IPS-15b (cell line): ENCODE data around the gene BCL3.
A peak's percentile ranks its signal among the peaks of the same experiment; 100 is the strongest.
"Not testable (repeated sequence)": the region's sequence is repeated elsewhere in the genome, so short reads cannot be mapped to it uniquely, and the experiment has no call there.

Experiments used
- H3K27me3 ChIP-seq: one replicate; pipeline ENCODE4 v1.6.1; 2013; ENCODE audit warnings: low read length; ENCODE audit not compliant: control insufficient read depth, insufficient read depth
- H3K36me3 ChIP-seq: one replicate; pipeline ENCODE4 v1.6.1; 2013; ENCODE audit warnings: low read length; ENCODE audit not compliant: control insufficient read depth, insufficient read depth
- H3K4me1 ChIP-seq: one replicate; pipeline ENCODE4 v1.6.1; 2013; ENCODE audit warnings: mild to moderate bottlenecking, low read length; ENCODE audit not compliant: control insufficient read depth, insufficient read depth
- H3K4me3 ChIP-seq: one replicate; pipeline ENCODE4 v1.5.1; 2013; ENCODE audit warnings: low read depth, low read length
- H3K9ac ChIP-seq: one replicate; pipeline ENCODE4 v1.6.1; 2013; ENCODE audit warnings: low read depth, mild to moderate bottlenecking, low read length
- H3K9me3 ChIP-seq: one replicate; pipeline ENCODE4 v1.6.1; 2013; ENCODE audit warnings: mild to moderate bottlenecking, low read length; ENCODE audit not compliant: control insufficient read depth, insufficient read depth

BCL3 gene

GRCh38 chr19:44709434-44710266, 38.9 kb upstream of the BCL3 start:
- not testable (repeated sequence) for H3K4me3 ChIP-seq, H3K27me3 ChIP-seq, H3K9ac ChIP-seq, H3K9me3 ChIP-seq, H3K4me1 ChIP-seq, H3K36me3 ChIP-seq

DNA sequence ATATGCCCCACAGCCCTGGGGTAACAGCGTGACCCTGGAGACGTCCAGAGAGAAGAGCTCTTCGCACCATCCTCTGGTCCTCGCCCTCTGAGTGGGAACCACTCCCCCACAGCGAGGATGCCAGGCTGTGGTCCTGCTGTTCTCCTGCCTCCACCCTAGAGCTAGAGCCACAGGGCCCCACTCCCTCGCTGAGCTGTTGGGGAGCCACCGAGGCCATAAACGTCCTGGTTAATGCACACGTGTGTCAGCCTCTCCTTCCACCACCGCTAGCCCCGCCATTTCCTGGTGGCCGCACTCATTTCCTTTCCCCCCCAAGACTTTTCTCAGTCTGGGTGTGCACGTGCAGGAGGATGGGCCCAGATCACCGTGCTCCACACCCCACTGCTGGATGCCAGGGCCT, 38.0 kb upstream of the BCL3 start:
- H3K27me3 ChIP-seq: peaks cover 5% of the 10 kb centered on the region
- no peaks in the 10 kb centered on the region for H3K9me3 ChIP-seq
- H3K4me1 ChIP-seq: no peaks in the 10 kb centered on the region
- no peaks in the 10 kb centered on the region for H3K36me3 ChIP-seq
- no peak overlapping the region for H3K4me3 ChIP-seq
- H3K9ac ChIP-seq: no peak overlapping the region

DNA sequence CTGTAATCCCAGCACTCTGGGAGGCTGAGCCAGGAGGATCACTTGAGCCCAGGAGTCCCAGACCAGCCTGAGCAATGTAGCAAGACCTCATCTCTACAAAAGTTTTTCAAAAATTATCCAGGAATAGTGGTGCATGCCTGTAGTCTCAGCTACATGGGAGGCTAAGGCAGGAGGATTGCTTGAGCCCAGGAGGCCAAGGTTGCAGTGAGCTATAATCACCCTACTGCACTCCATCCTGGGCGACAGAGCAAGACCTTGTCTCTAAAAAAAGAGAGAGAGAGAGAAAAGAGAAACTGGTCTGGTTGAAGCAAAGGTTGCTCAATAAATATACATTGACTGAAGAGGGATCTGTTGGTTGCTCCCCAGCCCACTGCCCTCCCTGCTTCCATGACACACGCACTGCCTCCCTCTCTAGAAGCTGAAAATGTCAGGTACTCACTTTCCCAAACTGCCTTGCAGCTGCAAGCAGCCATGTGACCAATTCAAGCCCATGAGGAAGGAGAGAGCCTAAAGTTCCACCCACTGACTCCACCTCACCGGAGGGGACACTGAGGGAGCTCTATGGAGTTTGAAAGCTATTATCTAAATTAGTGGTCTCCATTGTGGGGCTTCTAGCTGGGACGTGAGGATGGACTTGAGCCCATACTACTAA, 35.5 kb upstream of the BCL3 start:
- Histone ChIP-seq H3K9me3 (no peaks in the 10 kb centered on the region), H3K9ac (no peak overlapping the region), H3K27me3 (peaks cover 5% of the 10 kb centered on the region), H3K4me3 (no peak overlapping the region), H3K36me3 (no peaks in the 10 kb centered on the region), H3K4me1 (no peaks in the 10 kb centered on the region)

GRCh38 chr19:44714597-44715169, 33.8 kb upstream of the BCL3 start:
- Histone ChIP-seq H3K4me3 (no peak overlapping the region), H3K9me3 (no peaks in the 10 kb centered on the region), H3K27me3 (peaks cover 5% of the 10 kb centered on the region), H3K36me3 (no peaks in the 10 kb centered on the region), H3K4me1 (peaks cover 4% of the 10 kb centered on the region), H3K9ac (no peak overlapping the region)

DNA sequence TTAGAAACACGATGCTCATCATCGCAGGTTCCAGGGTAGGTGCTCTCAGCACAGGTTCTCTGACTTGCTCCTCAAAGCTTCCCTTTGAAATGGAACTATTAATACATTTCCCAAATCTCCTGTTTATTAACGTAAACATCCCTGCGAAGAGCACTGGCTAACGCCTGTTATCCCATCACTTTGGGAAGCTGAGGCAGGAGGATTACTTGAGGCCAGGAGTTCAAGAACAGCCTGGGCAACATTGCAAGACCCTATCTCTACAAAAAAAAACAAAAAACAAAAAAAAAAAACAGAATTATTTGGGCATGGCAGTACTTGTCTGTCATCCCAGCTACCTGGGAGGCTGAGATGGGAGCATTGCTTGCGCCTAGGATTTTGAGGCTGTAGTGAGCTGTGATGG, 30.9 kb upstream of the BCL3 start:
- Histone ChIP-seq H3K36me3 (no peaks in the 10 kb centered on the region), H3K4me3 (no peak overlapping the region), H3K9ac (no peak overlapping the region), H3K27me3 (no peaks in the 10 kb centered on the region), H3K9me3 (no peaks in the 10 kb centered on the region), H3K4me1 (peaks cover 4% of the 10 kb centered on the region)

- H3K4me1 ChIP-seq: peaks cover 4% of the 10 kb centered on the region
- no peaks in the 10 kb centered on the region for H3K36me3 ChIP-seq
- H3K9me3 ChIP-seq: no peaks in the 10 kb centered on the region
- no peak overlapping the region for H3K4me3 ChIP-seq
- no peaks in the 10 kb centered on the region for H3K27me3 ChIP-seq
- H3K9ac ChIP-seq: peak overlapping the region; percentile 47
These were observed 29.9 kb upstream of the BCL3 start for GRCh38 chr19:44718441-44719261.

GRCh38 chr19:44719262-44719701, 29.2 kb upstream of the BCL3 start:
- Histone ChIP-seq H3K9ac (no peak overlapping the region), H3K36me3 (no peaks in the 10 kb centered on the region), H3K4me3 (no peak overlapping the region), H3K9me3 (no peaks in the 10 kb centered on the region), H3K4me1 (peaks cover 4% of the 10 kb centered on the region), H3K27me3 (no peaks in the 10 kb centered on the region)

GRCh38 chr19:44720396-44720795, 28.1 kb upstream of the BCL3 start:
- not testable (repeated sequence) for H3K27me3 ChIP-seq, H3K9me3 ChIP-seq, H3K36me3 ChIP-seq, H3K9ac ChIP-seq, H3K4me1 ChIP-seq, H3K4me3 ChIP-seq

GRCh38 chr19:44720945-44721344, 27.6 kb upstream of the BCL3 start:
- Histone ChIP-seq H3K27me3 (no peaks in the 10 kb centered on the region), H3K4me1 (peaks cover 7% of the 10 kb centered on the region), H3K9ac (no peak overlapping the region), H3K4me3 (no peak overlapping the region), H3K9me3 (no peaks in the 10 kb centered on the region), H3K36me3 (no peaks in the 10 kb centered on the region)

DNA sequence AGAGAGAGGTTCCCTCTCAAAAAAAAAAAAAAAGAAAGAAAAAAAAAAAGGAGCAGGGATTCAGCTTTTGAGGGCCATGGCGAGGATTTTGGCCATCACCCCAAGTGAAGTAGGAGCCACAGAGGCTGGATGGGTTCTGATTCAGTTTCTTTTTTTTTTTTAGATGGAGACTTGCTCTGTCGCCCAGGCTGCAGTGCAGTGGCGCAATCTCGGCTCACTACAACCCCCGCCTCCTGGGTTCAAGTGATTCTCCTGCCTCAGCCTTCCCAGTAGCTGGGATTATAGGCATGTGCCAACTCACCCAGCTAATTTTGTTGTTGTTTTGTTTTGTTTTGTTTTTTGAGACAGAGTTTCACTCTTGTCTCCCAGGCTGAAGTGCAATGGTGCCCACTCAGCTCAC, 27.1 kb upstream of the BCL3 start:
- not testable (repeated sequence) for H3K9ac ChIP-seq, H3K4me1 ChIP-seq, H3K9me3 ChIP-seq, H3K4me3 ChIP-seq, H3K36me3 ChIP-seq, H3K27me3 ChIP-seq

DNA sequence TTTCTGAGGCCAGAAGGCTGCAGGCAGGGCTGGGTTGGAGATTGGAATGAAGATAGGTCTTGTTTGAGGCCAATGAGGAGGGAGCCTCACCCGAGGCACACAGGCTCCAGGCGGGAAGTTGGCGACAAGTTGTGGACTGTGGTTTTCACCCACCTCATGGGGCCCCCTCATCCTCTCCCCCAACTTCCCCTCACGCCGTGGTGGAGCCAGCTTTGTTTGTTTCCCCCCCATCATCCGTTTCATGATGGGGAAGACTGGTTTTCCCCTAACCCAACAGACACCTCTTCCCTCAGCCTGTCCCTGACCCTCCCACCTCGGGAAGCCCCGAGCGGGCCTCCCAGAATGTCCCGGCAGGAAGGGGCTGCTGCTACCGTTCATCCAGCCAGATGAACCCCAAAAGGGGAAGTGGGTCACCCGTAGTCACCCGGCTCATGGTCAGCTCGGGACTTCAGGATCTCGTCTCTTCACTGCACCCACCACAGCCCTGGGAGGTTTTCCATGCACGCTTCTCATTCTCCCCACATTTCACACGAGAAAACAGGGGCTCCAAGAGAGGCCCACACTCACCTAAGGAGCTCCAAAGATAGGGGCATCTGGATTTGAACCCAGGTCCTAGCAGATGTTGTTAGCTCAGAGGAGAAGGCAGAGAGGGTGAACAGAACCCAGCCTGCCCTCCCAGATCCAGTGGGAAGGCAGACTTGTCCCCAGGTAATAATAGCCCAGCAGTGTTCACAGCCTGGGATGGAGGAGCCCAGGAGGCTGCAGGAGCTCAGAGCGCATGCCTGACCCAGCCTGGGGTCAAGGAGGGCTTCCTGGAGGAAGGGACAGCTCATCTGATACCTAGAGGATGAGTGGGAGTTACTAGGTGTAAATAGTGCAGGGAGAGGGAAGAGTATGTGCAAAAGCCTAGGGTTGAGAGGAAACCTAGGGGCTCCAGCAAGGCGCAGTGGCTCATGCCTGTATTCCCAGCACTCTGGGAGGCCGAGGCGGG, 26.1 kb upstream of the BCL3 start:
- H3K4me3 ChIP-seq: no peak overlapping the region
- no peaks in the 10 kb centered on the region for H3K9me3 ChIP-seq
- no peaks in the 10 kb centered on the region for H3K36me3 ChIP-seq
- H3K4me1 ChIP-seq: peaks cover 7% of the 10 kb centered on the region
- no peaks in the 10 kb centered on the region for H3K27me3 ChIP-seq
- no peak overlapping the region for H3K9ac ChIP-seq
